ENCODE results near the gene BANF1. TPM values are rescaled to one million over a fixed set of nuclear protein-coding genes. Genes with fewer than 3 reads are reported as not detected.

The BANF1 gene
- total and polyA plus RNA-seq, 2 of the 13 experiments (the other 11 are each of a cell fraction or from before 2014, with no cell fraction given) = 40.5 to 86.5 TPM

DNA sequence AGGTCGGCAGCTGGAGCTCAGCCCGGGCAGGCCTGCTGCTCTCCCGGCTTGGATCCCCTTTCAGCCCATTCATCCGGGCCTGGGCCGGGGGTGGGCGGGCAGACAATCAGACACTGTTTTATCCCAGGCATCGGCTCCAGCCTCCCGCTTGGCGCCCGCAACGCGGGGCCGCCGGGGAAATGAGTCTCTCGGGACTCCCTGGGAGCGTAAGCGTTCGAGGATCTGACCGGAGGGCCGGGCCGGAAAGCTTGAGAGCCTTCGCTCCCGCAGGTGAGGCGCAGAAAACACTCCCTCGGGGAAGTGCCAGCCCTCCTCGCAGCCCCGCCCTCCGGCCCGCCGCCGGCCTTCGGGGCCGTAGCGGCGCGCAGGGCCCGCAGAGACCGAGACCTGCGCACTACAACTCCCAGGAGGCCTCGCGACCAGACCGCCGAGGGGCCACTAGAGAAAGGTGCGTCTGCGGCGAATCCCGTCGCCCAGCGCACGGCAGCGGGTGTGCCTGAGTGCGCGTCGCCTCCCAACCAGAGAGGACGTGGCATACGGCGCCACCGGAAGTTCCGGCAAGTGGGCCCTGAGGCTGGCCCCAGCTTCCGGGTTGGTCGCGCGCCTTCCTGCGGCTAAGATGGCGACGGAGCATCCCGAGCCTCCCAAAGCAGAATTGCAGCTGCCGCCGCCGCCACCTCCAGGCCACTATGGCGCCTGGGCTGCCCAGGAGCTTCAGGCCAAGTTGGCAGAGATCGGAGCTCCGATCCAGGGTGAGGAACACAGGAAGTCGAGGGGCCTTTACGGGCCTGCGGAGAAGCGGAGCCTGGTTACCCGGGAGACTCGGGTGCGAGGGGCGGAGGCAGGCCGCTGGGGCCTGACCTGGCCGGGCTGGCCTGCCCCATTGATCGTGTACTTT, 49.7 kb downstream of the BANF1 start, which contains the start of gene SF3B2 (continued):
- TF ChIP-seq MXI1 (IDR thresholded peaks at IDR 0.05; ENCODE audit: borderline replicate concordance, low read depth, low read length) (peak; percentile 76; the same call in 2 of the 3 replicates), SIN3A (IDR thresholded peaks at IDR 0.05; ENCODE audit: borderline replicate concordance, low read depth, low read length) (peak; percentile 59; the same call in 1 of the 2 replicates), FLYWCH1 (CRISPR knock-in tag; IDR thresholded peaks at IDR 0.05) (no peak), ATF3 (CRISPR knock-in tag; IDR thresholded peaks at IDR 0.05) (peak; percentile 30; the same call in 1 of the 2 replicates), ZNF451 (CRISPR knock-in tag; IDR thresholded peaks at IDR 0.05) (no peak), RFX3 (CRISPR knock-in tag; IDR thresholded peaks at IDR 0.05) (0 out of 2 replicates have a peak, but pooled peaks have one; percentile 21), ETV5 (CRISPR knock-in tag; IDR thresholded peaks at IDR 0.05; ENCODE audit: borderline replicate concordance) (peak; percentile 82), ZNF44 (CRISPR knock-in tag; IDR thresholded peaks at IDR 0.05) (peak; percentile 66; the same call in 1 of the 2 replicates), TBX3 (IDR thresholded peaks at IDR 0.05; ENCODE audit: borderline replicate concordance) (0 out of 2 replicates have a peak, but pooled peaks have one; percentile 13), ZNF773 (CRISPR knock-in tag; IDR thresholded peaks at IDR 0.05; ENCODE audit: borderline replicate concordance) (0 out of 2 replicates have a peak, but pooled peaks have one; percentile 16), GTF3A (CRISPR knock-in tag; conservative IDR thresholded peaks at IDR 0.05) (peak; percentile 91), BCL6 (CRISPR knock-in tag; IDR thresholded peaks at IDR 0.05) (peak; percentile 37; the same call in 1 of the 2 replicates), ZNF235 (CRISPR knock-in tag; IDR thresholded peaks at IDR 0.05; ENCODE audit: borderline replicate concordance) (no peak), PATZ1 (CRISPR knock-in tag; IDR thresholded peaks at IDR 0.05) (peak; percentile 80)
- TF ChIP-seq, protein P1, sequence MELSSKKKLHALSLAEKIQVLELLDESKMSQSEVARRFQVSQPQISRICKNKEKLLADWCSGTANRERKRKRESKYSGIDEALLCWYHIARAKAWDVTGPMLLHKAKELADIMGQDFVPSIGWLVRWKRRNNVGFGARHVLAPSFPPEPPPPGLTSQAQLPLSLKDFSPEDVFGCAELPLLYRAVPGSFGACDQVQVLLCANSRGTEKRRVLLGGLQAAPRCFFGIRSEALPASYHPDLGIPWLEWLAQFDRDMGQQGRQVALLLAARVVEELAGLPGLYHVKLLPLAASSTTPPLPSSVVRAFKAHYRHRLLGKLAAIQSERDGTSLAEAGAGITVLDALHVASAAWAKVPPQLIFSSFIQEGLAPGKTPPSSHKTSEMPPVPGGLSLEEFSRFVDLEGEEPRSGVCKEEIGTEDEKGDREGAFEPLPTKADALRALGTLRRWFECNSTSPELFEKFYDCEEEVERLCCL (CRISPR knock-in tag; IDR thresholded peaks at IDR 0.05; ENCODE audit: borderline replicate concordance) = no peak
- TF ChIP-seq, protein P2, sequence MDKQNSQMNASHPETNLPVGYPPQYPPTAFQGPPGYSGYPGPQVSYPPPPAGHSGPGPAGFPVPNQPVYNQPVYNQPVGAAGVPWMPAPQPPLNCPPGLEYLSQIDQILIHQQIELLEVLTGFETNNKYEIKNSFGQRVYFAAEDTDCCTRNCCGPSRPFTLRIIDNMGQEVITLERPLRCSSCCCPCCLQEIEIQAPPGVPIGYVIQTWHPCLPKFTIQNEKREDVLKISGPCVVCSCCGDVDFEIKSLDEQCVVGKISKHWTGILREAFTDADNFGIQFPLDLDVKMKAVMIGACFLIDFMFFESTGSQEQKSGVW (CRISPR knock-in tag; IDR thresholded peaks at IDR 0.05; ENCODE audit: borderline replicate concordance) = no peak
- TF ChIP-seq, protein P3, sequence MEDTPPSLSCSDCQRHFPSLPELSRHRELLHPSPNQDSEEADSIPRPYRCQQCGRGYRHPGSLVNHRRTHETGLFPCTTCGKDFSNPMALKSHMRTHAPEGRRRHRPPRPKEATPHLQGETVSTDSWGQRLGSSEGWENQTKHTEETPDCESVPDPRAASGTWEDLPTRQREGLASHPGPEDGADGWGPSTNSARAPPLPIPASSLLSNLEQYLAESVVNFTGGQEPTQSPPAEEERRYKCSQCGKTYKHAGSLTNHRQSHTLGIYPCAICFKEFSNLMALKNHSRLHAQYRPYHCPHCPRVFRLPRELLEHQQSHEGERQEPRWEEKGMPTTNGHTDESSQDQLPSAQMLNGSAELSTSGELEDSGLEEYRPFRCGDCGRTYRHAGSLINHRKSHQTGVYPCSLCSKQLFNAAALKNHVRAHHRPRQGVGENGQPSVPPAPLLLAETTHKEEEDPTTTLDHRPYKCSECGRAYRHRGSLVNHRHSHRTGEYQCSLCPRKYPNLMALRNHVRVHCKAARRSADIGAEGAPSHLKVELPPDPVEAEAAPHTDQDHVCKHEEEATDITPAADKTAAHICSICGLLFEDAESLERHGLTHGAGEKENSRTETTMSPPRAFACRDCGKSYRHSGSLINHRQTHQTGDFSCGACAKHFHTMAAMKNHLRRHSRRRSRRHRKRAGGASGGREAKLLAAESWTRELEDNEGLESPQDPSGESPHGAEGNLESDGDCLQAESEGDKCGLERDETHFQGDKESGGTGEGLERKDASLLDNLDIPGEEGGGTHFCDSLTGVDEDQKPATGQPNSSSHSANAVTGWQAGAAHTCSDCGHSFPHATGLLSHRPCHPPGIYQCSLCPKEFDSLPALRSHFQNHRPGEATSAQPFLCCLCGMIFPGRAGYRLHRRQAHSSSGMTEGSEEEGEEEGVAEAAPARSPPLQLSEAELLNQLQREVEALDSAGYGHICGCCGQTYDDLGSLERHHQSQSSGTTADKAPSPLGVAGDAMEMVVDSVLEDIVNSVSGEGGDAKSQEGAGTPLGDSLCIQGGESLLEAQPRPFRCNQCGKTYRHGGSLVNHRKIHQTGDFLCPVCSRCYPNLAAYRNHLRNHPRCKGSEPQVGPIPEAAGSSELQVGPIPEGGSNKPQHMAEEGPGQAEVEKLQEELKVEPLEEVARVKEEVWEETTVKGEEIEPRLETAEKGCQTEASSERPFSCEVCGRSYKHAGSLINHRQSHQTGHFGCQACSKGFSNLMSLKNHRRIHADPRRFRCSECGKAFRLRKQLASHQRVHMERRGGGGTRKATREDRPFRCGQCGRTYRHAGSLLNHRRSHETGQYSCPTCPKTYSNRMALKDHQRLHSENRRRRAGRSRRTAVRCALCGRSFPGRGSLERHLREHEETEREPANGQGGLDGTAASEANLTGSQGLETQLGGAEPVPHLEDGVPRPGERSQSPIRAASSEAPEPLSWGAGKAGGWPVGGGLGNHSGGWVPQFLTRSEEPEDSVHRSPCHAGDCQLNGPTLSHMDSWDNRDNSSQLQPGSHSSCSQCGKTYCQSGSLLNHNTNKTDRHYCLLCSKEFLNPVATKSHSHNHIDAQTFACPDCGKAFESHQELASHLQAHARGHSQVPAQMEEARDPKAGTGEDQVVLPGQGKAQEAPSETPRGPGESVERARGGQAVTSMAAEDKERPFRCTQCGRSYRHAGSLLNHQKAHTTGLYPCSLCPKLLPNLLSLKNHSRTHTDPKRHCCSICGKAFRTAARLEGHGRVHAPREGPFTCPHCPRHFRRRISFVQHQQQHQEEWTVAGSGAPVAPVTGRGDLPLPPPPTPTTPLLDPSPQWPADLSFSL (CRISPR knock-in tag; IDR thresholded peaks at IDR 0.05) = no peak

All from HepG2 (cell line).